ENCODE results near the gene TSFM. TPM values are rescaled to one million over a fixed set of nuclear protein-coding genes. Genes with fewer than 3 reads are reported as not detected.

Gene TSFM
- polyA plus RNA-seq, 3 donors: 4.5 to 22.6 (median 21.8) TPM

GRCh38 chr12:57760347-57760982 lies 22.1 kb upstream of the TSFM start:
- H3K4me1 ChIP-seq (ENCODE audit: control insufficient read depth in 1 of 2, insufficient read depth in 2 of 2, low read length in 2 of 2): peaks cover 25 to 27% of the 10 kb centered on the region in 2 donors
- WGBS (ENCODE audit: insufficient coverage): no CpG with 5 or more reads among the region's 3 CpGs
- Mint-ChIP-seq H3K36me3 (peaks cover 14% of the 10 kb centered on the region in 2 donors), H3K4me3 (no peak overlapping the region), H3K9me3 (peaks cover 0 to 8% (median 5%) of the 10 kb centered on the region in 7 donors), H3K4me1 (peaks cover 26% of the 10 kb centered on the region), H3K27ac (no peak overlapping the region), H3K27me3 (ENCODE audit: low read depth in 3 of 3) (peaks cover 25 to 27% (median 26%) of the 10 kb centered on the region in 3 donors)
- TF ChIP-seq CTCF (IDR thresholded peaks at IDR 0.05): no peak
- no peak overlapping the region for H3K9ac ChIP-seq (ENCODE audit: insufficient read depth, low read length, poor library complexity, severe bottlenecking)
- H3K27me3 ChIP-seq (ENCODE audit: control insufficient read depth in 2 of 2, insufficient read depth in 2 of 2, low read length in 2 of 2): peaks cover 17 to 28% of the 10 kb centered on the region in 2 donors
- no peak overlapping the region for H3K4me2 ChIP-seq (replicated peaks; ENCODE audit: extremely low read depth, low read length, poor library complexity, severe bottlenecking)
- intact Hi-C loops (cut with micrococcal nuclease): no loop called here
- peaks cover 6 to 14% of the 10 kb centered on the region in 2 donors for H3K36me3 ChIP-seq (replicated peaks in 1 of 2; ENCODE audit: control insufficient read depth in 1 of 2, insufficient read depth in 2 of 2, low read length in 2 of 2)
- H3K4me3 ChIP-seq (replicated peaks in 1 of 3; ENCODE audit: low read depth in 2 of 3, low read length in 3 of 3): no peak overlapping the region
- H2AFZ ChIP-seq (ENCODE audit: insufficient read depth, low read depth, low read length, poor library complexity, severe bottlenecking): no peak overlapping the region
- H3K27ac ChIP-seq (ENCODE audit: low read depth in 1 of 2, low read length in 2 of 2): no peak overlapping the region
- no peak for DNase-seq
- H3K9me3 ChIP-seq (replicated peaks in 1 of 2; ENCODE audit: control insufficient read depth in 1 of 2, insufficient read depth in 1 of 2, low read length in 2 of 2): no peaks in the 10 kb centered on the region
- H4K20me1 ChIP-seq (ENCODE audit: insufficient read depth, low read length): no peaks in the 10 kb centered on the region
- H3K79me2 ChIP-seq (ENCODE audit: insufficient read depth, low read length): no peaks in the 10 kb centered on the region

DNA sequence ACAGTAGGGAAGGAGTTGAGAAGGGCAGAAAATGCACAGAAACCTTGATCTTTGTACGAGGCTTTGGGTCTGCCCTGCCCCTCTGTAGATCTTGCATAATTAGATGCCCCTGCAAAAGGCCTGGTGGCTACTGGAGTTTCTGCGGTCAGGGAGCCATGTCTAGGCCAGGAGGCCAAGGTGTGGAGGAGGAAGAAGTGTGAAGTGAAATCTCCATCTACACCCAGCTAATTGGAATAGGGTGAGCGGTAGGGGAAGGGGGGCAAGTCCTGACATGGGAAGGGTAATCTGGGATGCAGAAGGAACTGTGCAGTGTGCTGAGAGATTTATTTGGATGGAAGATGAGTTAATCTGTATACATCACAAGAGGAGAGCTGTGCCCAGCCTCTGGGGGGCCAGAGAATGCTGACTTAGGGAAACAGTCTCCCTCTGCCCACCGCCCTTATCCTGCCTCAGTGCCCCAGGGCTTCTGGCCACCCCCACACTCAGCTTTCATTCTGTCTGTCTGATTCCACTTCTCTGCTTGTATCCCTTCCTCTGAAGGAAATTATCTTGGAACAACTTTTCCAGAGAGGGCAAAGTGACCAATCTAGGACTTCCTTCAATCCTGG lies 21.1 kb upstream of the TSFM start:
- Histone ChIP-seq H2AFZ (ENCODE audit: insufficient read depth, low read depth, low read length, poor library complexity, severe bottlenecking) (no peak overlapping the region), H3K9me3 (replicated peaks in 1 of 2; ENCODE audit: control insufficient read depth in 1 of 2, insufficient read depth in 1 of 2, low read length in 2 of 2) (peaks cover 0 to 3% of the 10 kb centered on the region in 2 donors), H3K4me3 (replicated peaks in 1 of 3; ENCODE audit: low read depth in 2 of 3, low read length in 3 of 3) (no peak overlapping the region), H4K20me1 (ENCODE audit: insufficient read depth, low read length) (no peaks in the 10 kb centered on the region), H3K4me1 (ENCODE audit: control insufficient read depth in 1 of 2, insufficient read depth in 2 of 2, low read length in 2 of 2) (peaks cover 28 to 29% of the 10 kb centered on the region in 2 donors), H3K36me3 (replicated peaks in 1 of 2; ENCODE audit: control insufficient read depth in 1 of 2, insufficient read depth in 2 of 2, low read length in 2 of 2) (peaks cover 6 to 14% of the 10 kb centered on the region in 2 donors), H3K27ac (ENCODE audit: low read depth in 1 of 2, low read length in 2 of 2) (no peak overlapping the region), H3K27me3 (ENCODE audit: control insufficient read depth in 2 of 2, insufficient read depth in 2 of 2, low read length in 2 of 2) (peaks cover 27 to 38% of the 10 kb centered on the region in 2 donors), H3K79me2 (ENCODE audit: insufficient read depth, low read length) (no peaks in the 10 kb centered on the region), H3K4me2 (replicated peaks; ENCODE audit: extremely low read depth, low read length, poor library complexity, severe bottlenecking) (no peak overlapping the region), H3K9ac (ENCODE audit: insufficient read depth, low read length, poor library complexity, severe bottlenecking) (no peak overlapping the region)
- TF ChIP-seq CTCF (IDR thresholded peaks at IDR 0.05): no peak
- H3K36me3 Mint-ChIP-seq: peaks cover 14% of the 10 kb centered on the region in 2 donors
- 100% methylated on average over 2 of the region's 4 CpGs for WGBS (ENCODE audit: insufficient coverage)
- H3K27ac Mint-ChIP-seq: no peak overlapping the region
- peaks cover 0 to 15% (median 6%) of the 10 kb centered on the region in 7 donors for H3K9me3 Mint-ChIP-seq
- no peak for DNase-seq
- no peak overlapping the region for H3K4me3 Mint-ChIP-seq
- intact Hi-C loops (cut with micrococcal nuclease): no loop called here
- H3K4me1 Mint-ChIP-seq: peaks cover 30% of the 10 kb centered on the region
- peaks cover 35 to 38% (median 37%) of the 10 kb centered on the region in 3 donors for H3K27me3 Mint-ChIP-seq (ENCODE audit: low read depth in 3 of 3)

All from CD14-positive monocyte (primary cell).